GM21619 (cell line): ENCODE data around the gene NKX6-2.
"Not testable (repeated sequence)": the region's sequence is repeated elsewhere in the genome, so short reads cannot be mapped to it uniquely, and the experiment has no call there.

Experiments used
- ATAC-seq: cut with Tn5 transposase; IDR thresholded peaks from one replicate; pipeline ENCODE4 v1.9.1; 2021; ENCODE audit not compliant: unreplicated experiment

The NKX6-2 gene

GRCh38 chr10:132785723-132786475 is at the start of gene NKX6-2:
Gene NKX6-2 (minus strand): TSS chr10:132786147. CDS start chr10:132785948, 199 bp downstream.
- ATAC-seq: no peak

GRCh38 chr10:132834891-132835847 is 49.2 kb upstream of the NKX6-2 start:
- ATAC-seq: no peak

- no peak for ATAC-seq
These were observed 48.4 kb upstream of the NKX6-2 start for GRCh38 chr10:132834311-132834761.

GRCh38 chr10:132833421-132834111 is 47.6 kb upstream of the NKX6-2 start:
- no peak for ATAC-seq

GRCh38 chr10:132832186-132832969 is 46.4 kb upstream of the NKX6-2 start:
- no peak for ATAC-seq

GRCh38 chr10:132829403-132829802 is 43.5 kb upstream of the NKX6-2 start:
- ATAC-seq: no peak

- ATAC-seq: no peak
These were observed 42.7 kb upstream of the NKX6-2 start for GRCh38 chr10:132828681-132829080.

GRCh38 chr10:132827861-132828539 is 42.1 kb upstream of the NKX6-2 start:
- no peak for ATAC-seq

- ATAC-seq: no peak
These were observed 41.5 kb upstream of the NKX6-2 start for GRCh38 chr10:132827423-132827789.

- ATAC-seq: no peak
These were observed 40.8 kb upstream of the NKX6-2 start for GRCh38 chr10:132826524-132827422.

GRCh38 chr10:132825783-132826523 is 40.0 kb upstream of the NKX6-2 start:
- not testable (repeated sequence) for ATAC-seq

- no peak for ATAC-seq
These were observed 34.1 kb upstream of the NKX6-2 start for GRCh38 chr10:132820056-132820455.

- ATAC-seq: no peak
These were observed 31.8 kb upstream of the NKX6-2 start for GRCh38 chr10:132817701-132818211.

- ATAC-seq: no peak
These were observed 30.8 kb upstream of the NKX6-2 start for GRCh38 chr10:132816718-132817117.

GRCh38 chr10:132815168-132815857 is 29.4 kb upstream of the NKX6-2 start:
- no peak for ATAC-seq

GRCh38 chr10:132814469-132814856 is 28.5 kb upstream of the NKX6-2 start:
- ATAC-seq: no peak
